Neutrophil (primary cell): Measurements from ENCODE around the gene MICAL1.

Experiments used
- H3K27ac ChIP-seq: fragments of 200-600 bp; sonication (generic); 2 replicates; pipeline ENCODE4 v1.5.1; 2016; ENCODE audit warnings: mild to moderate bottlenecking, moderate library complexity
- H3K27me3 ChIP-seq: fragments of 200-600 bp; sonication (generic); 2 replicates; pipeline ENCODE4 v1.6.0; 2016; ENCODE audit warnings: mild to moderate bottlenecking
- H3K36me3 ChIP-seq: fragments of 200-600 bp; sonication (generic); 2 replicates; pipeline ENCODE4 v1.5.1; 2017
- H3K4me1 ChIP-seq, 2 experiments: fragments of 200-600 bp in 1 of 2; sonication (generic) in 1 of 2; 1 replicate in 1 of 2; 2 replicates in 1 of 2; pipeline versions ENCODE4 v1.5.1 to v1.6.1; 2013 to 2016; ENCODE audit warnings: low read depth in 1 of 2, low read length in 1 of 2, mild to moderate bottlenecking in 1 of 2, moderate library complexity in 1 of 2; ENCODE audit not compliant: control insufficient read depth in 1 of 2, insufficient read depth in 1 of 2
- H3K4me3 ChIP-seq, 2 experiments: fragments of 200-600 bp in 1 of 2; sonication (generic) in 1 of 2; 1 replicate in 1 of 2; 2 replicates in 1 of 2; pipeline ENCODE4 v1.5.1; 2013 to 2016; ENCODE audit warnings: low read depth in 1 of 2, low read length in 1 of 2, mild to moderate bottlenecking in 1 of 2, moderate library complexity in 1 of 2
- H3K9me3 ChIP-seq: fragments of 200-600 bp; sonication (generic); 2 replicates; pipeline ENCODE4 v1.5.1; 2016
- CTCF ChIP-seq: fragments of 200-600 bp; sonication (generic); IDR thresholded peaks from 2 replicates; pipeline ENCODE4 v1.5.1; 2016; ENCODE audit warnings: antibody characterized with exemption

Gene MICAL1

GRCh38 chr6:109478841-109479624, 23.5 kb upstream of the MICAL1 start:
- H3K4me3 ChIP-seq: no peak overlapping the region
- TF ChIP-seq CTCF: no peak
- no peaks in the 10 kb centered on the region for H3K9me3 ChIP-seq
- peaks cover 32% of the 10 kb centered on the region for H3K36me3 ChIP-seq
- H3K4me1 ChIP-seq: peaks cover 26 to 40% of the 10 kb centered on the region in 2 experiments
- H3K27me3 ChIP-seq: no peaks in the 10 kb centered on the region
- no peak overlapping the region for H3K27ac ChIP-seq

- H3K4me1 ChIP-seq: peaks cover 22 to 35% of the 10 kb centered on the region in 2 experiments
- no peak for TF ChIP-seq CTCF
- no peaks in the 10 kb centered on the region for H3K27me3 ChIP-seq
- no peak overlapping the region for H3K27ac ChIP-seq
- no peaks in the 10 kb centered on the region for H3K9me3 ChIP-seq
- peaks cover 37% of the 10 kb centered on the region for H3K36me3 ChIP-seq
- no peak overlapping the region for H3K4me3 ChIP-seq
Observed at GRCh38 chr6:109478222-109478805, 22.7 kb upstream of the MICAL1 start.

- Histone ChIP-seq H3K9me3 (no peaks in the 10 kb centered on the region), H3K36me3 (peaks cover 43% of the 10 kb centered on the region), H3K4me1 (peaks cover 21 to 33% of the 10 kb centered on the region in 2 experiments), H3K4me3 (no peak overlapping the region), H3K27ac (no peak overlapping the region), H3K27me3 (no peaks in the 10 kb centered on the region)
- TF ChIP-seq CTCF: no peak
Observed at GRCh38 chr6:109477725-109478124, 22.2 kb upstream of the MICAL1 start.

GRCh38 chr6:109477184-109477583, 21.6 kb upstream of the MICAL1 start:
- TF ChIP-seq CTCF: no peak
- no peaks in the 10 kb centered on the region for H3K9me3 ChIP-seq
- no peaks in the 10 kb centered on the region for H3K27me3 ChIP-seq
- no peak overlapping the region for H3K27ac ChIP-seq
- no peak overlapping the region for H3K4me3 ChIP-seq
- H3K4me1 ChIP-seq: peaks cover 16 to 30% of the 10 kb centered on the region in 2 experiments
- peaks cover 43% of the 10 kb centered on the region for H3K36me3 ChIP-seq

- Histone ChIP-seq H3K36me3 (peaks cover 43% of the 10 kb centered on the region), H3K27ac (no peak overlapping the region), H3K4me1 (peaks cover 14 to 24% of the 10 kb centered on the region in 2 experiments), H3K4me3 (no peak overlapping the region), H3K9me3 (no peaks in the 10 kb centered on the region), H3K27me3 (no peaks in the 10 kb centered on the region)
- no peak for TF ChIP-seq CTCF
Observed at GRCh38 chr6:109475625-109476024, 20.1 kb upstream of the MICAL1 start.
